Measurements from ENCODE around the gene SIGLEC7. TPM values are rescaled to one million over a fixed set of nuclear protein-coding genes. Genes with fewer than 3 reads are reported as not detected.
"Not testable (repeated sequence)": the region's sequence is repeated elsewhere in the genome, so short reads cannot be mapped to it uniquely, and the experiment has no call there.

Gene SIGLEC7
- total RNA-seq, 2 donors from 2014 or later: 1.8 to 5.5 TPM

GRCh38 chr19:51158474-51159129 is 16.5 kb downstream of the SIGLEC7 start:
- intact Hi-C loops (cut with DNase I): loop anchor here in 1 of 2 donors (2.0 kb wide), 1 partner anchor 72 kb away; no protein-coding TSS in a partner anchor
- no peak for DNase-seq (ENCODE audit: low spot score)

- intact Hi-C loops (cut with DNase I): loop anchor here in 1 of 2 donors (2.0 kb wide), 1 partner anchor 73 kb away; no protein-coding TSS in a partner anchor
- DNase-seq (ENCODE audit: low spot score): no peak
These were observed 17.6 kb downstream of the SIGLEC7 start for GRCh38 chr19:51159656-51160055.

- intact Hi-C loops (cut with DNase I): no loop called here
These were observed 19.2 kb downstream of the SIGLEC7 start for GRCh38 chr19:51161266-51161665.

GRCh38 chr19:51161867-51162496 is 19.9 kb downstream of the SIGLEC7 start:
- DNase-seq (ENCODE audit: low spot score): no peak
- intact Hi-C loops (cut with DNase I): no loop called here

More at GRCh38 chr19:51161266-51161665, 19.2 kb downstream of the SIGLEC7 start:
- no peak for DNase-seq (ENCODE audit: low spot score)

GRCh38 chr19:51163257-51163656 is 21.2 kb downstream of the SIGLEC7 start:
- no peak for DNase-seq (ENCODE audit: low spot score)
- intact Hi-C loops (cut with DNase I): no loop called here

GRCh38 chr19:51164215-51164614 is 22.1 kb downstream of the SIGLEC7 start:
- DNase-seq (ENCODE audit: low spot score): no peak
- intact Hi-C loops (cut with DNase I): no loop called here

GRCh38 chr19:51166846-51167490 is 24.9 kb downstream of the SIGLEC7 start:
- intact Hi-C loops (cut with DNase I): no loop called here
- peak; percentile 78 for DNase-seq (ENCODE audit: low spot score)

GRCh38 chr19:51168564-51169282 is 26.6 kb downstream of the SIGLEC7 start:
- intact Hi-C loops (cut with DNase I): no loop called here
- DNase-seq (ENCODE audit: low spot score): no peak

GRCh38 chr19:51169283-51169918 is 27.3 kb downstream of the SIGLEC7 start:
- intact Hi-C loops (cut with DNase I): not testable (repeated sequence)
- peak; percentile 91 for DNase-seq (ENCODE audit: low spot score)

- DNase-seq (ENCODE audit: low spot score): no peak
- intact Hi-C loops (cut with DNase I): no loop called here
These were observed 30.1 kb downstream of the SIGLEC7 start for GRCh38 chr19:51172223-51172622.

- intact Hi-C loops (cut with DNase I): no loop called here
- peak; percentile 38 for DNase-seq (ENCODE audit: low spot score)
These were observed 31.6 kb downstream of the SIGLEC7 start for GRCh38 chr19:51173681-51174080.

- intact Hi-C loops (cut with DNase I): no loop called here
- no peak for DNase-seq (ENCODE audit: low spot score)
These were observed 37.2 kb downstream of the SIGLEC7 start for GRCh38 chr19:51179256-51179655.

- intact Hi-C loops (cut with DNase I): no loop called here
- peak; percentile 74 for DNase-seq (ENCODE audit: low spot score)
These were observed 39.3 kb downstream of the SIGLEC7 start for GRCh38 chr19:51181377-51181912.

- no peak for DNase-seq (ENCODE audit: low spot score)
- intact Hi-C loops (cut with DNase I): no loop called here
These were observed 39.9 kb downstream of the SIGLEC7 start for GRCh38 chr19:51181913-51182419.

- intact Hi-C loops (cut with DNase I): no loop called here
- peak; percentile 51 for DNase-seq (ENCODE audit: low spot score)
These were observed 41.5 kb downstream of the SIGLEC7 start for GRCh38 chr19:51183629-51184028.

- intact Hi-C loops (cut with DNase I): no loop called here
These were observed 43.2 kb downstream of the SIGLEC7 start for GRCh38 chr19:51185069-51185867.

GRCh38 chr19:51185868-51186215 is 43.7 kb downstream of the SIGLEC7 start:
- intact Hi-C loops (cut with DNase I): no loop called here
- DNase-seq (ENCODE audit: low spot score): peak; percentile 61

More at GRCh38 chr19:51185069-51185867, 43.2 kb downstream of the SIGLEC7 start:
- DNase-seq (ENCODE audit: low spot score): peak; percentile 68

GRCh38 chr19:51186323-51186722 is 44.2 kb downstream of the SIGLEC7 start:
- peak; percentile 54 for DNase-seq (ENCODE audit: low spot score)
- intact Hi-C loops (cut with DNase I): no loop called here

All from posterior vena cava (tissue), 2 donors.